Measurements from ENCODE around the gene PRKG1. TPM values are rescaled to one million over a fixed set of nuclear protein-coding genes. Genes with fewer than 3 reads are reported as not detected.

The PRKG1 gene
- total and polyA plus RNA-seq, 2 donors (not counting 1 experiment from before 2014, with no cell fraction given) = not detected

DNA sequence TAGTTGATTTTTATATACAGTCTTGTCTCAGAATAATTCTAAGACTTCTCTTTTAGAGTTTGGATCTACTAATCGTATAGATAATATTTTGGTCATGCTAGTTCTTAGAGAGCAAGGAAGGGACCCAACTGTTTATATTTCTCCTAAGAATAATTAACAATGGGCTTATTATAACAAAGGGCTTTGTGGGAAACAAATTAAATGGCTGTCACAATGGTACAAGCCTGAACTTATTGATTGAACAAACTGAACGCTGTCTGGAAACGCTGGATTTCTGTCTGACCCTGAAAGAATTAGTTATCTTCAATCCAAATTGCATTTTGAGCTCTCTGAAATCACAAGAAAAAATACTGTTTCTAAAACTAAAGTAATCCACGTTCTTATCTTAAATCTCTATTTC, 568.3 kb downstream of the PRKG1 start:
- Histone ChIP-seq H3K79me2 (ENCODE audit: control insufficient read depth, insufficient read depth, low read length) (no peaks in the 10 kb centered on the region), H2AFZ (ENCODE audit: insufficient read depth, low read depth, low read length, poor library complexity, severe bottlenecking) (no peak overlapping the region), H3K4me2 (replicated peaks; ENCODE audit: low read depth, low read length, poor library complexity, severe bottlenecking) (no peak overlapping the region), H3K9me3 (ENCODE audit: control extremely low read depth in 1 of 3, control insufficient read depth in 2 of 3, insufficient read depth in 1 of 3, low read length in 2 of 3) (no peaks in the 10 kb centered on the region), H3K4me3 (ENCODE audit: control extremely low read depth in 1 of 5, extremely low read depth in 1 of 5, insufficient read depth in 1 of 5, low read depth in 2 of 5, low read length in 4 of 5) (no peak overlapping the region), H3K36me3 (replicated peaks in 1 of 2; ENCODE audit: control extremely low read depth in 1 of 2, control insufficient read depth in 1 of 2, extremely low read depth in 1 of 2, insufficient read depth in 2 of 2, low read length in 1 of 2) (no peaks in the 10 kb centered on the region), H3K27me3 (replicated peaks in 1 of 4; ENCODE audit: control extremely low read depth in 1 of 4, control insufficient read depth in 3 of 4, insufficient read depth in 4 of 4, low read length in 3 of 4) (no peaks in the 10 kb centered on the region), H3K27ac (ENCODE audit: low read length in 2 of 2) (no peak overlapping the region), H4K20me1 (ENCODE audit: control insufficient read depth, insufficient read depth, low read length, poor library complexity, severe bottlenecking) (no peaks in the 10 kb centered on the region), H3K9ac (ENCODE audit: low read length) (no peak overlapping the region), H3K4me1 (ENCODE audit: control insufficient read depth in 2 of 2, insufficient read depth in 2 of 2, low read length in 2 of 2) (no peaks in the 10 kb centered on the region)
- Mint-ChIP-seq H3K9me3 (ENCODE audit: insufficient read depth) (no peaks in the 10 kb centered on the region), H3K4me3 (no peak overlapping the region), H3K4me1 (no peaks in the 10 kb centered on the region), H3K27me3 (no peaks in the 10 kb centered on the region), H3K27ac (no peak overlapping the region)
- ChIA-PET POLR2A (no interaction called here), CTCF (no interaction called here)
- ATAC-seq (ENCODE audit: low read depth) (no peak), DNase-seq (no peak)
- intact Hi-C loops (cut with micrococcal nuclease) = no loop called here
- WGBS (ENCODE audit: insufficient coverage) = 41% methylated on average over 2 of the region's 4 CpGs
- TF ChIP-seq, protein P1, sequence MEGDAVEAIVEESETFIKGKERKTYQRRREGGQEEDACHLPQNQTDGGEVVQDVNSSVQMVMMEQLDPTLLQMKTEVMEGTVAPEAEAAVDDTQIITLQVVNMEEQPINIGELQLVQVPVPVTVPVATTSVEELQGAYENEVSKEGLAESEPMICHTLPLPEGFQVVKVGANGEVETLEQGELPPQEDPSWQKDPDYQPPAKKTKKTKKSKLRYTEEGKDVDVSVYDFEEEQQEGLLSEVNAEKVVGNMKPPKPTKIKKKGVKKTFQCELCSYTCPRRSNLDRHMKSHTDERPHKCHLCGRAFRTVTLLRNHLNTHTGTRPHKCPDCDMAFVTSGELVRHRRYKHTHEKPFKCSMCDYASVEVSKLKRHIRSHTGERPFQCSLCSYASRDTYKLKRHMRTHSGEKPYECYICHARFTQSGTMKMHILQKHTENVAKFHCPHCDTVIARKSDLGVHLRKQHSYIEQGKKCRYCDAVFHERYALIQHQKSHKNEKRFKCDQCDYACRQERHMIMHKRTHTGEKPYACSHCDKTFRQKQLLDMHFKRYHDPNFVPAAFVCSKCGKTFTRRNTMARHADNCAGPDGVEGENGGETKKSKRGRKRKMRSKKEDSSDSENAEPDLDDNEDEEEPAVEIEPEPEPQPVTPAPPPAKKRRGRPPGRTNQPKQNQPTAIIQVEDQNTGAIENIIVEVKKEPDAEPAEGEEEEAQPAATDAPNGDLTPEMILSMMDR (IDR thresholded peaks at IDR 0.05) = no peak
- no peak for TF ChIP-seq EZH2 (IDR thresholded peaks at IDR 0.05; ENCODE audit: borderline replicate concordance, insufficient read depth, low read depth, low read length, poor library complexity, severe bottlenecking)

DNA sequence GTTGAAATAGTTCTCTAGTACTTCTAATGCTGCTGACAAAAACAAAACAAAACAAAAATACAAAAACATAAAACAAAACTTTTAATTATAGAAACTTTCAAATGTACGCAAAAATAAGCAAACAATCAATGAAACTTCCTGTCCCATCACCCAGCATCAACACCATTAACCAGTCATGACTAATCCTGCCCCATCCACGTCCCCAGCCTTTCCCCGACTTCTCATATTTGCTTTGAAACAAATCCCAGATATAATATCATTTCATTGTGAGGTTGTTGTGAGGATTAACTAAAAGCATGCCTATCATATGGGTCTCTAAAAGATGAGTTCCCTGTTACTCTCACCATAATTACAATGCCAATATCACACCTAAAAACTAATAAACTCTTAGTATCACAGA, 569.4 kb downstream of the PRKG1 start:
- no peak overlapping the region for H2AFZ ChIP-seq (ENCODE audit: insufficient read depth, low read depth, low read length, poor library complexity, severe bottlenecking)
- no peak overlapping the region for H3K27ac Mint-ChIP-seq
- no peak overlapping the region for H3K4me3 Mint-ChIP-seq
- intact Hi-C loops (cut with micrococcal nuclease) = no loop called here
- no peaks in the 10 kb centered on the region for H3K27me3 ChIP-seq (replicated peaks in 1 of 4; ENCODE audit: control extremely low read depth in 1 of 4, control insufficient read depth in 3 of 4, insufficient read depth in 4 of 4, low read length in 3 of 4)
- no peak overlapping the region for H3K4me2 ChIP-seq (replicated peaks; ENCODE audit: low read depth, low read length, poor library complexity, severe bottlenecking)
- no peak overlapping the region for H3K27ac ChIP-seq (ENCODE audit: low read length in 2 of 2)
- H3K9ac ChIP-seq (ENCODE audit: low read length) = no peak overlapping the region
- H3K36me3 ChIP-seq (replicated peaks in 1 of 2; ENCODE audit: control extremely low read depth in 1 of 2, control insufficient read depth in 1 of 2, extremely low read depth in 1 of 2, insufficient read depth in 2 of 2, low read length in 1 of 2) = no peaks in the 10 kb centered on the region
- H3K27me3 Mint-ChIP-seq = no peaks in the 10 kb centered on the region
- no peaks in the 10 kb centered on the region for H3K79me2 ChIP-seq (ENCODE audit: control insufficient read depth, insufficient read depth, low read length)
- H3K4me3 ChIP-seq (ENCODE audit: control extremely low read depth in 1 of 5, extremely low read depth in 1 of 5, insufficient read depth in 1 of 5, low read depth in 2 of 5, low read length in 4 of 5) = no peak overlapping the region
- no peaks in the 10 kb centered on the region for H3K9me3 Mint-ChIP-seq (ENCODE audit: insufficient read depth)
- H3K9me3 ChIP-seq (ENCODE audit: control extremely low read depth in 1 of 3, control insufficient read depth in 2 of 3, insufficient read depth in 1 of 3, low read length in 2 of 3) = no peaks in the 10 kb centered on the region
- TF ChIP-seq, protein P1 (IDR thresholded peaks at IDR 0.05) = no peak
- TF ChIP-seq EZH2 (IDR thresholded peaks at IDR 0.05; ENCODE audit: borderline replicate concordance, insufficient read depth, low read depth, low read length, poor library complexity, severe bottlenecking) = no peak
- no peak for DNase-seq
- ATAC-seq (ENCODE audit: low read depth) = no peak
- H4K20me1 ChIP-seq (ENCODE audit: control insufficient read depth, insufficient read depth, low read length, poor library complexity, severe bottlenecking) = no peaks in the 10 kb centered on the region
- WGBS (ENCODE audit: insufficient coverage) = 92% methylated on average over 1 of the region's 3 CpGs
- H3K4me1 Mint-ChIP-seq = no peaks in the 10 kb centered on the region
- no peaks in the 10 kb centered on the region for H3K4me1 ChIP-seq (ENCODE audit: control insufficient read depth in 2 of 2, insufficient read depth in 2 of 2, low read length in 2 of 2)
- POLR2A ChIA-PET = no interaction called here
- CTCF ChIA-PET = no interaction called here

All from B cell (primary cell).